GM12891 (cell line): Measurements from ENCODE around the gene MKNK2.
"Not testable (repeated sequence)": the region's sequence is repeated elsewhere in the genome, so short reads cannot be mapped to it uniquely, and the experiment has no call there.

ENCODE experiments used
- DNase-seq: peaks from one replicate; pipeline ENCODE4 v3.0.0; 2011; ENCODE audit warnings: low spot score; ENCODE audit not compliant: insufficient read length
- FAIRE-seq: peaks from 2 replicates; lab custom pipeline; 2011; peaks lifted over from hg19 to GRCh38; lab: Jason Lieb, UNC
- PAX5 ChIP-seq: IDR thresholded peaks from 2 replicates; pipeline ENCODE4 v1.6.1; 2011; ENCODE audit warnings: low read length, moderate library complexity, mild to moderate bottlenecking; ENCODE audit not compliant: insufficient read depth, severe bottlenecking
- POLR2A ChIP-seq: IDR thresholded peaks from 2 replicates; pipeline ENCODE4 v1.6.1; 2011; ENCODE audit warnings: low read depth, low read length, control low read depth
- POLR2AphosphoS5 ChIP-seq: IDR thresholded peaks from 2 replicates; pipeline ENCODE4 v1.6.1; 2011; ENCODE audit warnings: low read depth, low read length, control low read depth
- POU2F2 ChIP-seq: IDR thresholded peaks from 2 replicates; pipeline ENCODE4 v1.6.1; 2011; ENCODE audit warnings: low read depth, mild to moderate bottlenecking, control low read depth, low read length, moderate library complexity
- SPI1 ChIP-seq: IDR thresholded peaks from 2 replicates; pipeline ENCODE4 v1.6.1; 2011; ENCODE audit warnings: low read depth, low read length, control low read depth
- TAF1 ChIP-seq: IDR thresholded peaks from 2 replicates; pipeline ENCODE4 v1.6.1; 2011; ENCODE audit warnings: low read depth, low read length, control low read depth

MKNK2 gene

GRCh38 chr19:2089727-2090053 lies 38.6 kb upstream of the MKNK2 start:
- peak; percentile 55; the same call in 1 of the 2 replicates for TF ChIP-seq POU2F2
- TF ChIP-seq PAX5: no peak
- no peak for TF ChIP-seq POLR2AphosphoS5
- FAIRE-seq: no peak
- DNase-seq: no peak

- TF ChIP-seq POU2F2 (no peak; the same call in 1 of the 2 replicates), POLR2AphosphoS5 (peak; percentile 57), TAF1 (peak; percentile 31; the same call in 1 of the 2 replicates)
- DNase-seq (no peak), FAIRE-seq (peak; percentile 83)
These were observed 38.1 kb upstream of the MKNK2 start for GRCh38 chr19:2089001-2089711.

GRCh38 chr19:2087621-2088100 lies 36.6 kb upstream of the MKNK2 start:
- DNase-seq (no peak), FAIRE-seq (peak; percentile 48)

GRCh38 chr19:2086695-2087620 lies 35.9 kb upstream of the MKNK2 start:
- FAIRE-seq: peak; percentile 88
- DNase-seq: not testable (repeated sequence)
- TF ChIP-seq POLR2A (0 out of 2 replicates have a peak, but pooled peaks have one; percentile 4), PAX5 (peak; percentile 96), POU2F2 (peak; percentile 50; the same call in 1 of the 2 replicates), POLR2AphosphoS5 (0 out of 2 replicates have a peak, but pooled peaks have one; percentile 26)

More at GRCh38 chr19:2087621-2088100, 36.6 kb upstream of the MKNK2 start:
- no peak for TF ChIP-seq POLR2AphosphoS5
- TF ChIP-seq POLR2A: peak; percentile 47; the same call in 1 of the 2 replicates
- TF ChIP-seq POU2F2: no peak
- peak; percentile 94 for TF ChIP-seq SPI1

GRCh38 chr19:2084993-2085720 lies 34.1 kb upstream of the MKNK2 start:
- DNase-seq: peak; percentile 80
- FAIRE-seq: peak; percentile 99
- TF ChIP-seq TAF1: peak; percentile 96
- TF ChIP-seq PAX5: peak; percentile 25
- peak; percentile 95 for TF ChIP-seq POLR2A
- peak; percentile 97 for TF ChIP-seq POLR2AphosphoS5
- TF ChIP-seq SPI1: peak; percentile 70
- peak; percentile 89 for TF ChIP-seq POU2F2

GRCh38 chr19:2083174-2083854 lies 32.3 kb upstream of the MKNK2 start:
- FAIRE-seq (peak; percentile 85), DNase-seq (no peak)
- TF ChIP-seq POLR2AphosphoS5: peak; percentile 49; the same call in 1 of the 2 replicates
- peak; percentile 31 for TF ChIP-seq SPI1
- TF ChIP-seq POLR2A: peak; percentile 41
- TF ChIP-seq PAX5: no peak
- TF ChIP-seq POU2F2: peak; percentile 72; the same call in 1 of the 2 replicates
- peak; percentile 46; the same call in 1 of the 2 replicates for TF ChIP-seq TAF1

GRCh38 chr19:2081873-2082810 lies 31.1 kb upstream of the MKNK2 start:
- TF ChIP-seq PAX5 (no peak), POU2F2 (no peak), TAF1 (no peak), POLR2A (no peak; the same call in 1 of the 2 replicates), POLR2AphosphoS5 (no peak), SPI1 (no peak)
- DNase-seq (no peak), FAIRE-seq (peak; percentile 87)
